Peyer's patch (tissue), 4 donors: ENCODE data around the gene TMEM270. TPM values are rescaled to one million over a fixed set of nuclear protein-coding genes. Genes with fewer than 3 reads are reported as not detected.
"Not testable (repeated sequence)": the region's sequence is repeated elsewhere in the genome, so short reads cannot be mapped to it uniquely, and the experiment has no call there.

Source experiments
- DNase-seq, 3 donors: peaks; one replicate each; pipeline ENCODE4 v3.0.0-alpha.2; 2017 to 2019
- H3K27ac ChIP-seq, 4 donors: fragments of 200-600 bp; sonication (generic); one replicate each; pipeline ENCODE4 v1.5.1; 2016 to 2019
- H3K27me3 ChIP-seq, 2 donors: fragments of 200-600 bp; sonication (generic); one replicate each; pipeline ENCODE4 v1.5.1; 2019
- H3K36me3 ChIP-seq, 3 donors: fragments of 200-600 bp; sonication (generic); one replicate each; pipeline ENCODE4 v1.5.1; 2016 to 2019
- H3K4me1 ChIP-seq, 4 donors: fragments of 200-600 bp; sonication (generic); one replicate each; pipeline ENCODE4 v1.5.1; 2016 to 2019
- H3K4me3 ChIP-seq, 4 donors: fragments of 200-600 bp; sonication (generic); 1 replicate in 3 of 4; 2 replicates in 1 of 4; pipeline ENCODE4 v1.5.1; 2016 to 2019; ENCODE audit warnings: mild to moderate bottlenecking in 1 of 4
- H3K9me3 ChIP-seq, 4 donors: fragments of 200-600 bp; sonication (generic); one replicate each; pipeline ENCODE4 v1.5.1; 2016 to 2019; ENCODE audit warnings: mild to moderate bottlenecking in 1 of 4
- POLR2A ChIP-seq, 2 donors: fragments of 450-650 bp; IDR thresholded peaks; one replicate each; pipeline ENCODE4 v1.5.1; 2017; ENCODE audit warnings: antibody characterized with exemption in 2 of 2, mild to moderate bottlenecking in 2 of 2, moderate library complexity in 2 of 2
- total RNA-seq, 4 donors: library from RNA; depleted of rRNA; stranded (reverse); fragments of >200 nt; gene quantifications; one replicate each; pipeline ENCODE4 v1.1.0, GENCODE V29; 2016
- TF ChIP-seq, protein P1 (sequence below), 6 experiments: fragments of 450-650 bp in 4 of 6; fragments of 200-600 bp in 2 of 6; sonication (generic) in 1 of 6; IDR thresholded peaks; one replicate each; pipeline ENCODE4 v1.5.1; 2017 to 2019; ENCODE audit warnings: antibody characterized with exemption in 6 of 6, mild to moderate bottlenecking in 3 of 6, moderate library complexity in 1 of 6

The TMEM270 gene
- total RNA-seq, 4 donors from 2014 or later, result not detected

DNA sequence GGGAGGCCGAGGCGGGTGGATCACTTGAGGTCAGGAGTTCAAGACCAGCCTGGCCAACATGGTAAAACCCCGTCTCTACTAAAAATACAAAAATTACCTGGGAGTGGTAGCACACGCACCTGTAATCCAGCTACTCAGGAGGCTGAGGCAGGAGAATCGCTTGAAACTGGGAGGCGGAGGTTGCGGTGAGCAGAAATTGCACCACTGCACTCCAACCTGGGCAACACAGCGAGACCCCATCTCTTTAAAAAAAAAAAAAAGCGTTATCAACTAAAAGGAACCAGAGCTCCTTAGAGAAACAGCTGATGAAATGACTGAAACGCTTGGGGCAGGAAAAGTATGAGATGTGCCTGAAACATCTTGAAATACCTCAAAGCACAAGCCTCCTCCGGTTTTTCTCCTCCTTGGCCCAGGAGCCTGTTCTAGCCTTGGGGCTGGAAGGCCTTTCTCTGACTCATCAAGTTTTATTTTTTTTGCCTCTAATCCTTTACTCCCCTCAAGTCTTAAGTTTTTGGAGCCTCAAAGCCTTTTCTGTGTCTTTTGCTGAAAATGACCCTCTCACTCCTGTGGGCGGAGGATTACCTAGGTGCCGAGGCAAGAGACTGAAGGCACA lies 16.0 kb upstream of the TMEM270 start:
- peaks cover 0 to 27% (median 4%) of the 10 kb centered on the region in 4 donors for H3K4me1 ChIP-seq
- H3K36me3 ChIP-seq, result no peaks in the 10 kb centered on the region
- no peaks in the 10 kb centered on the region for H3K9me3 ChIP-seq
- H3K4me3 ChIP-seq, result no peak overlapping the region
- no peaks in the 10 kb centered on the region for H3K27me3 ChIP-seq
- H3K27ac ChIP-seq, result no peak overlapping the region
- no peak for DNase-seq
- TF ChIP-seq, protein P1, sequence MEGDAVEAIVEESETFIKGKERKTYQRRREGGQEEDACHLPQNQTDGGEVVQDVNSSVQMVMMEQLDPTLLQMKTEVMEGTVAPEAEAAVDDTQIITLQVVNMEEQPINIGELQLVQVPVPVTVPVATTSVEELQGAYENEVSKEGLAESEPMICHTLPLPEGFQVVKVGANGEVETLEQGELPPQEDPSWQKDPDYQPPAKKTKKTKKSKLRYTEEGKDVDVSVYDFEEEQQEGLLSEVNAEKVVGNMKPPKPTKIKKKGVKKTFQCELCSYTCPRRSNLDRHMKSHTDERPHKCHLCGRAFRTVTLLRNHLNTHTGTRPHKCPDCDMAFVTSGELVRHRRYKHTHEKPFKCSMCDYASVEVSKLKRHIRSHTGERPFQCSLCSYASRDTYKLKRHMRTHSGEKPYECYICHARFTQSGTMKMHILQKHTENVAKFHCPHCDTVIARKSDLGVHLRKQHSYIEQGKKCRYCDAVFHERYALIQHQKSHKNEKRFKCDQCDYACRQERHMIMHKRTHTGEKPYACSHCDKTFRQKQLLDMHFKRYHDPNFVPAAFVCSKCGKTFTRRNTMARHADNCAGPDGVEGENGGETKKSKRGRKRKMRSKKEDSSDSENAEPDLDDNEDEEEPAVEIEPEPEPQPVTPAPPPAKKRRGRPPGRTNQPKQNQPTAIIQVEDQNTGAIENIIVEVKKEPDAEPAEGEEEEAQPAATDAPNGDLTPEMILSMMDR (IDR thresholded peaks at IDR 0.05), result no peak
- no peak for TF ChIP-seq POLR2A (IDR thresholded peaks at IDR 0.05)

DNA sequence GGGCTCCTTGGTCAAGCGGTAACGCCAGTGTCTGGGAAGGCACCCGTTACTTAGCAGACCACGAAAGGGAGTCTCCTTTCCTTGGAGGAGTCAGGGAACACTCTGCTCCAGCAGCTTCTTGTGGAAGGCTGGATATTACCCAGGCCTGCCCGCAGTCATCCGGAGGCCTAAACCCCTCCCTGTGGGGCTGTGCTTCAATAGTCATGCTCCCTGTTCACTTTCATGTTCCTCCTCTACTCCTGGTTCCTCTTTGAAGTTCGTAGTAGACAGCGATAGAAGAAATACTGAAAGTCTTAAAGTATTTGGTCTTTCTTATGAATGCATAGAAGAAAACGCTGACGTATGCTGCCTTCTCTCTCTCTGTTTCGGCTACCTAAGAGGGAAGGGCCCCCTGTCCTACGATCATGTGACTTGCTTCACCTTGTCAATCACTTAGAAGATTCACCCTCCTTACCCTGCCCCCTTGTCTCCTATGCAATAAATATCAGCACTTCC lies 15.2 kb upstream of the TMEM270 start:
- Histone ChIP-seq H3K27ac (peak overlapping the region in 1 of 4 donors; percentile 18), H3K4me1 (peaks cover 0 to 33% (median 4%) of the 10 kb centered on the region in 4 donors)
- H3K27me3 ChIP-seq, H3K9me3 ChIP-seq, H3K36me3 ChIP-seq, H3K4me3 ChIP-seq, DNase-seq: not testable (repeated sequence)

DNA sequence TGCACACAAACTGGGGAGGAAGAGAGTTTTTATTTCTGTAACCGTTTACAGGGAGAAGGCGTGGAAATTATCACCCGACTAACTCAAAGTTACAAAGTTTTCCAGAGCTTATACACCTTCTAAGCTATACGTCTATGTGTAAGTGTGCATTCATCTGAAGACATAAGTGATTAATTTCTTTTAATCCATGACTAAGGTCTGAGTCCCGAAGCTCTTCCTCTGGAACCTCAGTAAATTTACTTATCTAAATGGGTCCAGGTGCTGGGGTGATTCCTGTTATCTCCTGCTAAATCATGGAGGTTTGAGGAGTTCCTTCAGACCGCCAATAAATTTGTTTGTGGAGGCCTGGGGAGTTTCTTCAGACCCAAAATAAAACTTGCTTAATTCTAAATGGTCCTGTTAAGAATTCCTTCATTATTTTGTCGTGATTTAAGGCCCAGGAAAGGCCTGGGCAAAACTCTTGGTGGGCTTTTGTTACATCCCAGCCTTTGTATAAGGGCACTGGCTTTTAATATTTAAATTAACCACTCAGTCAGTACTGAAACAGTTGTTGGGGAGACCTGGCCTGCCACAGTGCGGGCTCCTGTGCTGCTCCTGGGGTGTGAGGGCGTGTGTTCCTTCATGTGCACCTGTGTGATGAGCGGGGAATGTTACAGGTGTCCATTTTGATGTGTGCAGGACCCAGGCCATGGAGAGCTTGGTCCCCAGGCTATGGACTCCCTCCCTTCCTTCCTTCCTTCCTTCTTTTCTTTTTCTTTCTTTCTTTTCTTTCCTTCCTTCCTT lies 12.8 kb upstream of the TMEM270 start:
- no peak for DNase-seq
- Histone ChIP-seq H3K27me3 (no peaks in the 10 kb centered on the region), H3K4me1 (peaks cover 0 to 34% (median 0%) of the 10 kb centered on the region in 4 donors), H3K36me3 (no peaks in the 10 kb centered on the region), H3K9me3 (no peaks in the 10 kb centered on the region), H3K4me3 (no peak overlapping the region), H3K27ac (no peak overlapping the region)
- TF ChIP-seq, protein P1 (IDR thresholded peaks at IDR 0.05), result no peak
- TF ChIP-seq POLR2A (IDR thresholded peaks at IDR 0.05), result no peak

DNA sequence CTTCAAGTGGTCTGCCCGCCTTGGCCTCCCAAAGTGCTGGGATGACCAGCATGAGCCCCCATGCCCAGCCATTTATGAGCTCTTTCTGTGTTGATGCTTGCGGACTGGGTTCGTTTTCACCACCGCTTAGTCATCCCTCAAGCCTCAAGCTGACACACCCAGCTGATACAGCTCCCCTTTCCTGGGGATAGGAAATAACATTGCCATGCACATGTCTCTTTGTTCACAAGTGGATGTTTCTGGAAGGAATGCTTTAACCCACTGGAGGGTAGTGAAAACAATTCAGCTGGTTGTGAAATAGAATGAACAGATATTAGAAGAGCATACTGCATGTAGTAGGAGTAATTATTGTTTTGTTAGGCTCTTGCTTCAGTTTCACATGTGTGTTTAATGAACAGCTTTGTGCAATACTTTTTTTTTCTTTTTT lies 10.2 kb upstream of the TMEM270 start:
- no peaks in the 10 kb centered on the region for H3K36me3 ChIP-seq
- TF ChIP-seq POLR2A (IDR thresholded peaks at IDR 0.05), result peak in 1 of 2 donors; percentile 15
- TF ChIP-seq, protein P1 (IDR thresholded peaks at IDR 0.05), result no peak
- H3K4me3 ChIP-seq, result no peak overlapping the region
- H3K27me3 ChIP-seq, result no peaks in the 10 kb centered on the region
- no peaks in the 10 kb centered on the region for H3K9me3 ChIP-seq
- H3K27ac ChIP-seq, result peak overlapping the region in 3 of 4 donors; percentile 46 to 81 (median 72)
- peaks cover 0 to 34% (median 0%) of the 10 kb centered on the region in 4 donors for H3K4me1 ChIP-seq
- DNase-seq, result peak in 1 of 3 donors; percentile 77

DNA sequence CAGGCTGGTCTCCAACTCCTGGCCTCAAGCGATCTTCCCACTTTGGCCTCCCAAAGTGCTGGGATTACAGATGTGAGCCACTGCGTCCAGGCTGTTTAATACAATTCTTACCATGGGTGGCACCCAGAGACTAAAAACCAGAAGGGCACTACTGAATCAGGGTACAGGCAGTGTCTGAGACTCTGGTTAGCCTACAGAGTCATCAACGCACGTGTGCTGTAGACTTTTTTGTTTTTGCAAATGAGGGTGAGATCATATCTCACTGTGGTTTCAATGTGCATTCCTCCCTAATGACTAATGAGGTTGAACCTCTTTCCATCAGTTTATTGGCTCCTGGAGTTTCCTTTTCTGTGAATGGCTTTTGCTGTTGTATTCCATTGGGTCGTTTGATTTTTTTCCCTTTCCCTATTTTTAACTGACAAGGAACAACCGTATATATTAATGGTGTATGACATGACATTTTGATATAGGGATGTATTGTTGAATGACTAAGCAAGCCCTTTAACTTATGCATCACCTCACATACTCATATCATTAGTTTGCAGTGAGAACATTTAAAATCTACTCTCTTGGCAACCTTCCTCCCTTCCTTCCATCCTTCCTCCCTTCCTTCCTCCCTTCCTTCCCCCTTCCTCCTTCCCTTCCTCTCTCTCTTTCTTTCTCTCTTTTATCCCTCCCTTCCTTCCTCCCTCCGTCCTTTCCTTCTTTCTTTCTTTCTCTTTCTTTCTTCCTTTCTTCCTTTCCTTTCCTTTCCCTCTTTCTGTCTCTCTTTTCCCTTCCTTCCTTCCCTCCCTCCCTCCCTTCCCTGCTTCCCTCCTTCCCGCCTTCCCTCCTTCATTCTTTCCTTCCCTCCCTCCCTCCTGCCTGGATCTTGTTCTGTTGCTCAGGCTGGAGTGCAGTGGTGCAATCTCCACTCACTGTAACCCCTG lies 9.3 kb upstream of the TMEM270 start:
- Histone ChIP-seq H3K4me1 (peaks cover 0 to 34% (median 0%) of the 10 kb centered on the region in 4 donors), H3K27me3 (no peaks in the 10 kb centered on the region), H3K4me3 (no peak overlapping the region), H3K27ac (peak overlapping the region in 3 of 4 donors; percentile 46 to 81 (median 72)), H3K36me3 (no peaks in the 10 kb centered on the region), H3K9me3 (no peaks in the 10 kb centered on the region)
- TF ChIP-seq, protein P1 (IDR thresholded peaks at IDR 0.05), result no peak
- no peak for TF ChIP-seq POLR2A (IDR thresholded peaks at IDR 0.05)
- no peak for DNase-seq
